ENCODE data around the gene ENO1.

Gene ENO1

GRCh38 chr1:8870616-8871538 lies 7.6 kb downstream of the ENO1 start:
- no peak for DNase-seq

GRCh38 chr1:8870103-8870502 lies 8.4 kb downstream of the ENO1 start:
- no peak for DNase-seq

- DNase-seq: no peak
These were observed 10.5 kb downstream of the ENO1 start for GRCh38 chr1:8867878-8868567.

GRCh38 chr1:8866792-8867415 lies 11.6 kb downstream of the ENO1 start:
- DNase-seq: no peak

- DNase-seq: no peak
These were observed 12.2 kb downstream of the ENO1 start for GRCh38 chr1:8866173-8866791.

- no peak for DNase-seq
These were observed 13.7 kb downstream of the ENO1 start for GRCh38 chr1:8864713-8865344.

- DNase-seq: peak in 1 of 2 experiments; percentile 37
These were observed 14.7 kb downstream of the ENO1 start for GRCh38 chr1:8863794-8864233.

- no peak for DNase-seq
These were observed 15.3 kb downstream of the ENO1 start for GRCh38 chr1:8863138-8863537.

- DNase-seq: no peak
These were observed 16.0 kb downstream of the ENO1 start for GRCh38 chr1:8862528-8862927.

GRCh38 chr1:8860738-8861516 lies 17.6 kb downstream of the ENO1 start:
- no peak for DNase-seq

- DNase-seq: peak; percentile 41 to 45
These were observed 19.4 kb downstream of the ENO1 start for GRCh38 chr1:8858888-8859706.

- no peak for DNase-seq
These were observed 20.3 kb downstream of the ENO1 start for GRCh38 chr1:8858112-8858668.

- no peak for DNase-seq
These were observed 21.6 kb downstream of the ENO1 start for GRCh38 chr1:8856689-8857412.

GRCh38 chr1:8854240-8854639 lies 24.2 kb downstream of the ENO1 start:
- no peak for DNase-seq

- DNase-seq: no peak
These were observed 27.4 kb downstream of the ENO1 start for GRCh38 chr1:8851060-8851459.

GRCh38 chr1:8848663-8849386 lies 29.7 kb downstream of the ENO1 start:
- DNase-seq: peak; percentile 95 to 96

- peak in 1 of 2 experiments; percentile 40 for DNase-seq
These were observed 30.5 kb downstream of the ENO1 start for GRCh38 chr1:8847990-8848389.

GRCh38 chr1:8846263-8846662 lies 32.2 kb downstream of the ENO1 start:
- DNase-seq: no peak
